Measurements from ENCODE around the gene TFAP2B.

The TFAP2B gene

GRCh38 chr6:50891290-50891689 lies 72.6 kb downstream of the TFAP2B start:
- in situ Hi-C loops (cut with MboI; ENCODE audit: low sequenced_read_pairs, unreplicated experiment): no loop called here
- TF ChIP-seq CTCF (IDR thresholded peaks at IDR 0.05; ENCODE audit: borderline replicate concordance, control extremely low read depth, extremely low read depth, insufficient read depth, missing control alignments): no peak
- DNase-seq (ENCODE audit: low spot score): no peak
